GM18907 (cell line): Measurements from ENCODE around the gene COL25A1.
"Not testable (repeated sequence)": the region's sequence is repeated elsewhere in the genome, so short reads cannot be mapped to it uniquely, and the experiment has no call there.

Experiments
- ATAC-seq: cut with Tn5 transposase; IDR thresholded peaks from one replicate; pipeline ENCODE4 v1.9.1; 2021; ENCODE audit warnings: mild to moderate bottlenecking, moderate library complexity; ENCODE audit not compliant: unreplicated experiment

The COL25A1 gene

GRCh38 chr4:109174224-109174953 lies 128.1 kb downstream of the COL25A1 start:
- no peak for ATAC-seq

DNA sequence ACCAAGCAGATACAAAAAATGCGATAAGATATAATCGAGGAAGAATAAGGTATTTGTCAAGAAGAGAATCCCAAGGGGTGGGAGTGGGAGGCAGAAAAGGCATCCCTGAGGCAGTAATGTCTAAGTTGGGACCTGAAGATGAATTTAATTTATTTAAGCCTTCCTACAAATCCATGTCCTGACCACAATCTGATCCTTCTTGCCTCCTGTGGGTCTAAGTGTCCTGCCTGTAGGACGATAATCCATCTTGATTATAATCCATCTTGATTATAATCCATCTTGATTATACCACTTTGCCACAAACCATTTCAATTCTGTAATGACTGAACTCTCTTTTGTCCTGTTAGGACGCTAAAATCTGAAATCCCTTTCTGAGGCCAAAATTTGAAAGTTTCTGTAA lies 130.2 kb downstream of the COL25A1 start:
- no peak for ATAC-seq

- no peak for ATAC-seq
Measured at GRCh38 chr4:109171070-109171469, 131.4 kb downstream of the COL25A1 start.

- no peak for ATAC-seq
Measured at GRCh38 chr4:109169170-109169569, 133.3 kb downstream of the COL25A1 start.

DNA sequence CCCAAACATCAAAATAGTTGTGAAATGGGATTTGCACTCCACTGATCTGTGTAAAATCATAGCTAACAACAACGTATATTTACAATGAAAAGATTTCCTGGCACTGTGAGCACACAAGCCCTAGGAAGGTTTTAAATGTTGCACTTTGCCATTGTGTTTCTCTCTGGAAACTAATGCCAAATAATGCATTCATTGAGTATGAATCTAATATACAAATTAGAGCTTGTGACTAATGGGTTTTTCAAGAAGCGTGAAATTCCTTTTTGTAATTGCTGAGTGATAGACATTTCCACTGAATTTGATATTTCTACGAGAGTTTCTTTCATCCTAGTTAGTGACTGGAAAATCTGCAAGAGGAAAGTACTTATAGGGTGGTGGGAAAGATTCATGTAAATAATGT lies 135.9 kb downstream of the COL25A1 start:
- ATAC-seq: no peak

GRCh38 chr4:109166126-109166525 lies 136.3 kb downstream of the COL25A1 start:
- ATAC-seq: no peak

DNA sequence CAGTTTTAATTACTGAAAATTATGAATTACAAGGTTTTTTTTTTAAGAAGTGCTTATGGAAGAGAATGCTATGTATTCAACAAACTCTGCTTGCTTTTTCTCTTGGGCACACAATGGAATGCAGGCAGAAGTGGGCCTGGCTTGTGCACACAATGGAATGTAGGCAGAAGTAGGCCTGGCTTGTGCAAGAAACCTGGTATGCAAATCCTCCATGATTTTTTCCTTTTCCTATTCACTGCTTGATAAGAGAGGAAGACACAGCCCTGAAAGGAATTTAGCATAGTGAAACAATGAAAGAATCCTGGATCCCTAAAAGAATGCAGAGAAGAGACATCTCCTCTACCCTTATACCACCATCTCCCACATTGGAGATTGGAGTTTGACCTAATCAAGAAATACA lies 138.4 kb downstream of the COL25A1 start:
- ATAC-seq: no peak

GRCh38 chr4:109163493-109163892 lies 139.0 kb downstream of the COL25A1 start:
- no peak for ATAC-seq

DNA sequence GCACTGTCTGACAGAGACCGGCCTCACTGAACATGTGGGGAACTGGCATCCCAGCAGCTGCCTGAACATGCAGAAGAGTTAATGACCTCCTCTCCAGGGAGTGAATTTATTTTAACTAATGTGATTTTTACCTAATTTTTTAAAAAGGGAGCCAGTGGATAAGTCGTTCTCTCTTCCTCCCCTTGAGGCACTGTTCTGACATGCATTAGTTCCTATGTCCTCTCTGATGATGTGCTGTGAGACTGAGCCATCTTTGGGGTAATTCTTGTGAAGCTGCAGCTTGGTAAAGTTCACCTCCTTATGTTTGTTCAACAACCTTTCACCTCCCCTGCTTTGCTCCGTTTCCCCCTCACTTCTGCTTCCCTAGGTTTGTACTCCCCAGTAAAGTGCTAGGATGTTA lies 139.7 kb downstream of the COL25A1 start:
- ATAC-seq: no peak

DNA sequence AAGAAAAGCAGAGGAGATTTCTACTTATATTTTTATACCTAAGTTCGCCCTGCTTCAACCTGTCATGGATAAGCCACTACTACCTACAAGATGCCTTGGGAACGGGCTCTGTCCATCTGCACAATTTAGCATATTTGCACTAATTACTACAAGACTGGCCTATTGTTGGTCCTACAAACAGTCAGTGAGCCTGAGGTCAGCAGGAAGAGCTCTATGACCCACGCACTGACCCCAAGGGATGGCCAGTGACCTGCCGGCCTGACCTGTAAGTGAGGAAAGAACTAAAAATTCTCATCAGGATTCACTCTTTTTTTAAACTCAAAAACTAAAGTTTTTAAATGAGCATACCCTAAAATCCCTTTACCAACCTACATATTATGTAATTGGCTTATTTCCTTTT lies 142.0 kb downstream of the COL25A1 start:
- no peak for ATAC-seq

DNA sequence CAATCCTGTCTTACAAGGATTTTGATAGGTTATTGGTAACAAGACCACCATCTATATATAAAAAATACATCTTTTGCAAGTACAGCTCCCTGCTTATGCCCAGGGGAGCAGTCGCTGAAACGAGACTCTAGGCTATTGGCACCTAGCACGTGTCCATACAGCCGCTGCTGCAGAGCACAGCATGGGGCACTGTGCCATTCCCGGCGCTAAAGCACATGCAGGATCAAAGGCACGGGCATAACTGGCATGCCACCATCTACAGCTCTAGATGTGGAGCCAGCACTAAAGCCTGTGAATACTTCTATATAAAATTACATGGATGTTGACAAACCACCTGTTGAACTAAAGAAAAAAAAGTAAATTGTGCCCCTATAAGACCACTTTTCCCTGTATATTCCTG lies 144.8 kb downstream of the COL25A1 start:
- ATAC-seq: no peak

GRCh38 chr4:109157205-109157604 lies 145.3 kb downstream of the COL25A1 start:
- ATAC-seq: no peak

DNA sequence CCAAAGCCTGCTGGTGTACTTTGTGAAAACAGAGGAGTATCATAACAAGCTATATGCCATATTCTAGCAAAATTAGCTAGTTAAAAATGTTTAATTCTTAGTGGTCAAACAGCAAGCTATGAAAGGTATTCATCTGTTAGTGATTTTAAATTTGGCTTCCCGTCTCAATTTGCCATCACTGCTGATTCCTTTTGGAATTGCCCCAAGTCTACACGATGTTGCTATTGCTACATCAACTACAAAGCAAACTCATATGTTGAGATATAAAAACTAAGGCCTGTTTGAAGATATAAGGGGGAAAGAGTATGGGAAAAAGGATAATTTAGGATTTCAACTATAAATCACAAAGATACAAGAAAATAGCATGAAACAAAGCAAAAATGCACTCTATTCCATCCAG lies 146.1 kb downstream of the COL25A1 start:
- ATAC-seq: no peak

DNA sequence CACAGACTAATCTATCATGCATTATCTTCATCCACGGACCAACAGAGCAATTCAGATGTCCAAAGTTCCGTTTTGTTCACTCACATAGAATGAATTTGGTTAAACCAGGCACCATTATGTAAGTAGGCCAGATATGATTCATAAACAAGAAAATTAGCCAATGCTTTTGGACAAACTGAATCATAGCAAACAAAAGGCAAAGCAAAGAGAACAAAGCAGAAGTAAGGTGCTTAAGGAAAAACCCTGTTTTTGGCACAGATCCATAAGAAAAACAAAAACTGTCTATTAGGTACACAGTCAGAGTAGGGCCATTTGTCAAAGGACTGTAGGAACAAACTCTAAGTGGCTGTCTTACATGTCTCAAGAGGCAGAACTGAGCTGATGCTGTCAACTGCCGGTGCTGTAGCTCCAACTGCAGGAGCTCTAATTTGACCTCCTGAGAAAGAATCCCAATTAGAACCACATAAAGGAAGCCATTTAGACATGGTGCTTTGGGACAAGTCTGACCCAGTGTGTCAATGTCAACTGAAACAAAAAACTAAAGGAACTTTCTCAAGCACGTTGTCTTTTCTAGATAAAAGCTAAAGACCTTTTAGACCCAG lies 146.7 kb downstream of the COL25A1 start:
- no peak for ATAC-seq

DNA sequence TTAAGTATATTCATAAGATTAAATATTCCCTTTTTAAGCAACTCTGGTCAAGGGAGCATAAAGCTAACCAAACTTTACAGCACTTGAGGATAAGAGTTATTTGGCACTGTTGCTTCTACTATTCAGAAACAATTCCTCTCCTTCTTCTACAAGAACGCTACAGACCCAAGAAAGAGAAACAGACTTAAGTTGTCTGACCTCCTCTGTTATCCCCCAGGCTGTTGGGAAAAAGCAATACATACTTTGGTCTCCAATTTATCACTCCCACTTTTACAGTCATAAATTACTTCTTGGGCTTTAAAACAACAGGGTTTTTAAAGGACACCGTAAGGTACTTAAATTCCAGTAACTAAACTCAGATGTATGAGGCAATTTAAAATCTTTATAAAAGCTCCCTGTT lies 147.4 kb downstream of the COL25A1 start:
- ATAC-seq: no peak

GRCh38 chr4:109154424-109154823 lies 148.0 kb downstream of the COL25A1 start:
- ATAC-seq: no peak

- no peak for ATAC-seq
Measured at GRCh38 chr4:109149836-109150235, 152.6 kb downstream of the COL25A1 start.

DNA sequence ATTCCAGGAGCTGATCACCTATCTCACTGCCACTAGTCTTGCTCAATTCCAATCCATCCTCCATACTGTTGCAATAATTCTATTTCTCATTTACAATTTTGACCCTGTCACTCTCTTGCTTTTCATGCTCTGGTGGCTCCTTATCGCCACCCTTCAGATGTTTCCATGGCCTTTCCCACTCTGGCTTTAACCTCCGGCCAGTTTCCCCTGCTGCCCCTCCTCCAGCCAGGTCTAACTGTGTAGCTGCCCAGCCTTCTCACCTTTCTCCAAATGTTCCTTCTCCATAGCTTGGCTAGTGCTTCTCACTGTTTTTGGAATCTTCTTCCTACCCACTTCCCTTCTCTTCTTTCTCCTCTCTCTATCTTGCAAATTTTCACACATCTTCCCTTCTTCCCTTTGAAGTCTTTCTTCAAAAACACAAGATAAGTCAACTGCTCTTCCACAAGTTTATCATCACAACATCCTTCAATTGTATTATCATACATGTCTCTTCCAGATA lies 153.8 kb downstream of the COL25A1 start:
- no peak for ATAC-seq

DNA sequence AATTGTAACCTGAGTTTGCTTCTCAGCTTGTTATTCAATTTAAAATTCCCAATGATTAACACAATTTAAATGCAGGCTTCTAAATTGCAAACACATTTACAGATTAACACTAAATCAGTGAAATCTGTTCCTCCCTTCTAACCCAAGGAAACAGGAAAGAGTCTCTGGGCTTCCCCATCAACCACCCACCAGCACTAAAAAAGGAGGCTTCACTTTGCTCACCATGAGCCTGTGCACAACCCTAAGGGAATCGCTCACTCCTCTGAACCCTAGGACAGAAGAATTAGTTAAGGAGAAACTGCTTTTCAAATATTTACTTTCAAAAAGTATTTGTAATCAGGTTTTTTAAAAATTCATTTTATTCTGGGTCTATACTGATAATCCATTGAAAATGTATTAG lies 155.3 kb downstream of the COL25A1 start:
- ATAC-seq: no peak

DNA sequence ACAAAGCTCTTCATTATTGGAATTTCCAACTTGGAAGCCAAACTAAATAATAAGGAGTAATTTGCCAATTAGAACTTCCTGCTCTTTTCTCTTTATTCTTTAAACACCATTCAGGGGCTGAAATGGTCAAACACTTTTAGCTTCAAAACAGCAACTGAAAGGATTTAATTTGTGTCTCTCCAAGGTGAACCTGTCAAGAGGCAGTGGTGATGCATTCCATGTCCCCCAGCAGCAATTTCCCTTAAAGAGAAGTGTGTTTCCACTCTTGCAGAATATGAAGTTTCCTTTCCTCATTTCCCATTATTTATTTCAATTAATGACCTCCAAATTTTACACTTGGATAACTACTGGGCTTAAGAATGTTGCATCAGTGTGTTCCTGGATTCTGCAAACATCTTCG lies 156.0 kb downstream of the COL25A1 start:
- ATAC-seq: no peak

- not testable (repeated sequence) for ATAC-seq
Measured at GRCh38 chr4:109138125-109138524, 164.3 kb downstream of the COL25A1 start.

DNA sequence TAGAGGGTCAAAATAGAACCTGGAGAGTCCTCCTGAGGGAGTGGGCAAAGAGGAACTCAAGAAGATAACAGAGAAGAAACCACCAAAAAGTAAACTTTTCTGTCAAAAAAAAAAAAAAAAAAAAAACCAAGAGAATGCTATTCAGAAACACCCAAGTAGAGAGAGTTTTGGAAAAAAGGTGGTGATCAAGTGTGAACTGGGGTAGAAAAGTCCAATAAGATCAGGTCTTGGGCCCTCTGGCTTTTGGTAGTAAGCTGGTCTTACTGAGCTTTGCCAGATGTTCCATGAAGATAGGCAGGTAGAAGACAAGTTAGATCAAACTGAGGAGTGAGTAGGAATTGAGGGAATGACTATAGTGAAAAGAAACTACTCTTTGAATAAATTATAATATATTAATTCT lies 167.5 kb downstream of the COL25A1 start:
- ATAC-seq: no peak

GRCh38 chr4:109134268-109134667 lies 168.2 kb downstream of the COL25A1 start:
- no peak for ATAC-seq
